H1 (cell line): ENCODE data around the gene NFIX. TPM values are rescaled to one million over a fixed set of nuclear protein-coding genes. Genes with fewer than 3 reads are reported as not detected.

ENCODE experiments used
- ASH2L ChIP-seq: fragments of 200-600, 300-600 bp; sonication (generic); IDR thresholded peaks from one replicate; pipeline ENCODE4 v1.7.1; 2017; ENCODE audit warnings: low read length
- POLR2AphosphoS5 ChIP-seq: IDR thresholded peaks from 2 replicates; pipeline ENCODE4 v1.6.1; 2011; ENCODE audit warnings: low read depth, low read length
- RAD21 ChIP-seq, 2 experiments: IDR thresholded peaks in 1 of 2; conservative IDR thresholded peaks in 1 of 2; 2 replicates each; pipeline ENCODE4 v1.6.1; 2011; ENCODE audit warnings: low read depth in 2 of 2, low read length in 2 of 2, improper control_type of control experiment in 1 of 2, inconsistent platforms in 1 of 2, mild to moderate bottlenecking in 1 of 2, moderate library complexity in 1 of 2
- RBBP5 ChIP-seq: IDR thresholded peaks from 2 replicates; pipeline ENCODE4 v1.7.1; 2012; ENCODE audit warnings: low read depth, mild to moderate bottlenecking, inconsistent platforms, low read length, moderate library complexity, borderline replicate concordance
- RNF2 ChIP-seq: fragments of 200-900, 300-1000 bp; sonication (generic); IDR thresholded peaks from 2 replicates; pipeline ENCODE4 v1.7.1; 2016; ENCODE audit warnings: borderline replicate concordance, low read depth, mild to moderate bottlenecking, antibody characterized with exemption, low read length; ENCODE audit not compliant: poor library complexity, severe bottlenecking; ENCODE audit errors: missing control alignments
- SAP30 ChIP-seq: fragments of 300-600 bp; sonication (generic); IDR thresholded peaks from 2 replicates; pipeline ENCODE4 v1.7.1; 2012; ENCODE audit warnings: low read length, moderate library complexity, mild to moderate bottlenecking, inconsistent platforms; ENCODE audit not compliant: insufficient read depth, insufficient replicate concordance
- SUZ12 ChIP-seq: fragments of 200-600 bp; sonication (generic); IDR thresholded peaks from 2 replicates; pipeline ENCODE4 v1.6.1; 2012; ENCODE audit warnings: mild to moderate bottlenecking, inconsistent platforms, low read length, moderate library complexity, mixed read lengths
- TCF12 ChIP-seq: IDR thresholded peaks from 2 replicates; pipeline ENCODE4 v1.6.1; 2011; ENCODE audit warnings: low read depth, mild to moderate bottlenecking, low read length
- TEAD4 ChIP-seq: IDR thresholded peaks from 2 replicates; pipeline ENCODE4 v1.6.1; 2012; ENCODE audit warnings: low read depth, low read length, inconsistent platforms, mixed read lengths
- YY1 ChIP-seq: IDR thresholded peaks from 2 replicates; pipeline ENCODE4 v1.6.1; 2011; ENCODE audit warnings: low read depth, mild to moderate bottlenecking, low read length
- polyA plus RNA-seq, 7 experiments: library from polyadenylated mRNA; depleted of rRNA in 3 of 7; stranded (reverse) in 5 of 7; unstranded in 2 of 7; fragments of >200 nt in 5 of 7; fragments of 200-250 nt in 2 of 7; gene quantifications; 1 replicate in 5 of 7; 2 replicates in 1 of 7; 4 replicates in 1 of 7; pipeline versions ENCODE4 v1.2.1 to v1.2.3, GENCODE V29; 2011 to 2013; ENCODE audit warnings: missing spikeins in 2 of 7, mixed read lengths in 2 of 7
- total RNA-seq: library from RNA; stranded (reverse); fragmentation: NEBNext Ultra II Directional; extraction: Animal tissue kit (Norgen Biotek cat#: 25700); gene quantifications from 2 replicates; pipeline ENCODE4 v1.2.1, GENCODE V29; 2021
- TF ChIP-seq, protein P1 (sequence below), 3 experiments: IDR thresholded peaks; 1 replicate in 2 of 3; 2 replicates in 1 of 3; pipeline versions ENCODE4 v1.5.1 to v1.6.1; 2011; ENCODE audit warnings: low read length in 3 of 3, mild to moderate bottlenecking in 3 of 3, inconsistent platforms in 2 of 3, low read depth in 1 of 3, moderate library complexity in 1 of 3; ENCODE audit not compliant: insufficient read depth in 1 of 3; ENCODE audit errors: control extremely low read depth in 1 of 3

NFIX gene
- total and polyA plus RNA-seq, 2 of the 8 experiments (the other 6 are each of a cell fraction or from before 2014, with no cell fraction given), result 0.03 to 0.20 TPM

DNA sequence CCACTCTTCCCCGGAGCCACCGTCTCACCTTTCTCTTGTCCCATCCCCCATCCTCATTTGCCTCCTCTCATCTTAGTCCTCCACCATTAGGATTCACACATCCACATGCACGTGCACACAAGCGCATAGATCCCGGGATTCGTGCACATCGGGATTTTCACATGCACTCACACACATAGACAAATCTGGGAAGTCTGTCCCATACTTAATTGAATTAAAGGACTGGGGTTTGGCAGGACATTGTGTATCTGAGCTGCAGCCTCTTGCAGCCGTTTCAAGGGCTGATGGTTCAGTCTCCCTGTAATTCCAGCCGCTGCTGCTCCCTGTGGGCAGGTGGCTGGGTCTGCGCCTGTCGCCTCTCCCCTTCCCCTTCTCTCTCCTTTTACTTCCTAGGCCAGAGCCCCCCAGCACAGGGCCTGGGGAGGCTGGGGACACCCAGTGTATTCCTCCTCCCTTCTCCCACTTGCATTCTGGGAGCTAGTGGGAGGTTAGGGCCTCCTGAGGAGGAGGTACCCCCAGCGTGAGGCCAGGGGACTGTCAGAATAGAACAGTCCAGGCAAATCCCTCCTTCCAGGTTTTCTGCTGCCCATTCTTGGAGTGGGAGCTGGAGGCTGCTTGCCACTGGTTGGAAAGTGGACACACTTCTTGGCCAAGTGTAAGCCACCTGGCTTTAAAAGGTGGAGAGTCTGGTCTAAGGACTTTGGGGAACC, 63.8 kb downstream of the NFIX start (continued):
- TF ChIP-seq RBBP5, result no peak
- no peak for TF ChIP-seq SAP30
- no peak for TF ChIP-seq POLR2AphosphoS5
- no peak for TF ChIP-seq YY1
- TF ChIP-seq SUZ12, result peak; percentile 40
- TF ChIP-seq ASH2L, result no peak
- peak; percentile 18 to 23; a peak in 3 of 4 replicates for TF ChIP-seq RAD21 (IDR thresholded peaks at IDR 0.05 in 1 of 2, conservative IDR thresholded peaks at IDR 0.05 in 1 of 2; ENCODE audit: low read depth in 2 of 2, low read length in 2 of 2)
- TF ChIP-seq, protein P1, sequence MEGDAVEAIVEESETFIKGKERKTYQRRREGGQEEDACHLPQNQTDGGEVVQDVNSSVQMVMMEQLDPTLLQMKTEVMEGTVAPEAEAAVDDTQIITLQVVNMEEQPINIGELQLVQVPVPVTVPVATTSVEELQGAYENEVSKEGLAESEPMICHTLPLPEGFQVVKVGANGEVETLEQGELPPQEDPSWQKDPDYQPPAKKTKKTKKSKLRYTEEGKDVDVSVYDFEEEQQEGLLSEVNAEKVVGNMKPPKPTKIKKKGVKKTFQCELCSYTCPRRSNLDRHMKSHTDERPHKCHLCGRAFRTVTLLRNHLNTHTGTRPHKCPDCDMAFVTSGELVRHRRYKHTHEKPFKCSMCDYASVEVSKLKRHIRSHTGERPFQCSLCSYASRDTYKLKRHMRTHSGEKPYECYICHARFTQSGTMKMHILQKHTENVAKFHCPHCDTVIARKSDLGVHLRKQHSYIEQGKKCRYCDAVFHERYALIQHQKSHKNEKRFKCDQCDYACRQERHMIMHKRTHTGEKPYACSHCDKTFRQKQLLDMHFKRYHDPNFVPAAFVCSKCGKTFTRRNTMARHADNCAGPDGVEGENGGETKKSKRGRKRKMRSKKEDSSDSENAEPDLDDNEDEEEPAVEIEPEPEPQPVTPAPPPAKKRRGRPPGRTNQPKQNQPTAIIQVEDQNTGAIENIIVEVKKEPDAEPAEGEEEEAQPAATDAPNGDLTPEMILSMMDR (IDR thresholded peaks at IDR 0.05; ENCODE audit: control extremely low read depth in 1 of 3, insufficient read depth in 1 of 3, low read depth in 1 of 3, low read length in 3 of 3), result peak in 2 of 3 experiments; percentile 12 to 24; a peak in 3 of 4 replicates
- TF ChIP-seq RNF2, result no peak
- no peak for TF ChIP-seq TCF12
- no peak for TF ChIP-seq TEAD4
